ENCODE data around the gene PRF1. TPM values are rescaled to one million over a fixed set of nuclear protein-coding genes. Genes with fewer than 3 reads are reported as not detected.

PRF1 gene
- total RNA-seq, 1 donor from 2014 or later, result 6.2 TPM

DNA sequence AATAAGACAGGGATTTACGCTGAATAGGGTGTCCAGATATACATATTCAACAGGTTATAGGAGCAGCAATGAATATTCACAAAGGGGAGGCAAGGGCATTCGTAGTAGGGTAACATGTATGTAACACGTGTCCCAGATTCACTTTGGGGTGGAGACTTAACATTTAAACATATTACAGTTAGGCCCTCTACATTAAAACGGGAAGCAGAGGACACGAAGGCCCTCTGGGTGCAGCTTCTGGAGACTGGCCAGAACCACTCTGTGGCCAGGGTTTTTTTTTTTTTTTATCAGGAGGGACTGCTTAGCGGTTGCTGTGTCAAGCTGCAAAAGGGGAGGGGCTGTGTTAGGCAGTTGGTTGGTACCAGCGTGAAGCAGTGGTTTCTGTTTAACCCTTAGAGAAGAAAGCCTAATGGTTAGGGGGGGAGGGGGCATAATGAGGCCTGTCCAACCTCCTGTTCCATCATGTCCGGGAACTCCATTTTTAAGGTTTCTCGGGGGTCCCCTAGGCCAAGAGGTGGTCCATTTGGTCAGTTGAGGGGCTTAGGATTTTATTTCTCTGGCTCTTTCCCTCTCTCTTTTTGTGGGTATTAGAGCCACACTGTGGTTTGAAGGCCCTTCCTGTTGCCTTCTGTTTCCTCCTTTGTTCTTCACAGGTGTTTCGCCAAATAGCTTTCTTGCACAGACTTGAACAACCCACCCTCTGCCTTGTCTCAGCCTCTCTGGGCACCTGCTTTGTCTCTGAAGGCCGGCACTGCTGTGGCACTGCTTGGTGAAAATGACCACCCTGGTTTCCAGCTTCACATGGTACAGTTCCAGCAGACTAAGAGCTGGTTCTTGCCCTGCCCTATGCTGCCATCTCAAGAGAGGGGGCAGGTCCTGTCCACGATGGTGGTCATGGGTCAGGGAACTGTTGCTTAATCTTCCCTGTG, 26.4 kb downstream of the PRF1 start:
- no peak for TF ChIP-seq CTCF (IDR thresholded peaks at IDR 0.05)
- no peaks in the 10 kb centered on the region for H3K27me3 ChIP-seq
- no peak overlapping the region for H3K27ac ChIP-seq
- intact Hi-C loops (cut with DNase I), result no loop called here
- no peaks in the 10 kb centered on the region for H3K9me3 ChIP-seq
- no peak for DNase-seq (ENCODE audit: low spot score in 2 of 2)
- H3K36me3 ChIP-seq, result peaks cover 0 to 4% of the 10 kb centered on the region in 2 donors
- H3K4me3 ChIP-seq, result no peak overlapping the region
- peaks cover 0 to 4% of the 10 kb centered on the region in 2 donors for H3K4me1 ChIP-seq

DNA sequence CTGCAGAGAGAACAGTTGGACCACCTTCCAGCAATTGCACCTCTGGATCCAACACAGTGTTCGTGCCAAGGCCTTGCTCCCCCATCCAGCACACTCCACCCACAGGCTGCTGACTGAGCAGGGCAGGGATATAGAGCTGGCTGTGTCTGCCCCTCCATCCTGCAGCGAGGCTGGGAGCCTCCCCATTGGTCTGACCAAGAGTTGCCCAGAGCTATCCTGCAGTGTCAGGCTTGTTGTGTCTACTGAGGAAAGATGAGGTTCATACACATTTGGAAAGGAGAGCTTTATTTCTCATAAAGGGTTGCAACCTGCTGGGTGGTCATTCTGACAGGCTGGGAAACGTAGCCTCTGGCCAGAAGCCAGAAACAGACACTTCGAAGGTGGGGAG, 27.1 kb downstream of the PRF1 start:
- H3K4me1 ChIP-seq, result peaks cover 0 to 4% of the 10 kb centered on the region in 2 donors
- TF ChIP-seq CTCF (IDR thresholded peaks at IDR 0.05), result no peak
- peaks cover 0 to 5% of the 10 kb centered on the region in 2 donors for H3K36me3 ChIP-seq
- no peaks in the 10 kb centered on the region for H3K9me3 ChIP-seq
- no peak for DNase-seq (ENCODE audit: low spot score in 2 of 2)
- intact Hi-C loops (cut with DNase I), result no loop called here
- no peak overlapping the region for H3K4me3 ChIP-seq
- no peak overlapping the region for H3K27ac ChIP-seq
- H3K27me3 ChIP-seq, result no peaks in the 10 kb centered on the region

DNA sequence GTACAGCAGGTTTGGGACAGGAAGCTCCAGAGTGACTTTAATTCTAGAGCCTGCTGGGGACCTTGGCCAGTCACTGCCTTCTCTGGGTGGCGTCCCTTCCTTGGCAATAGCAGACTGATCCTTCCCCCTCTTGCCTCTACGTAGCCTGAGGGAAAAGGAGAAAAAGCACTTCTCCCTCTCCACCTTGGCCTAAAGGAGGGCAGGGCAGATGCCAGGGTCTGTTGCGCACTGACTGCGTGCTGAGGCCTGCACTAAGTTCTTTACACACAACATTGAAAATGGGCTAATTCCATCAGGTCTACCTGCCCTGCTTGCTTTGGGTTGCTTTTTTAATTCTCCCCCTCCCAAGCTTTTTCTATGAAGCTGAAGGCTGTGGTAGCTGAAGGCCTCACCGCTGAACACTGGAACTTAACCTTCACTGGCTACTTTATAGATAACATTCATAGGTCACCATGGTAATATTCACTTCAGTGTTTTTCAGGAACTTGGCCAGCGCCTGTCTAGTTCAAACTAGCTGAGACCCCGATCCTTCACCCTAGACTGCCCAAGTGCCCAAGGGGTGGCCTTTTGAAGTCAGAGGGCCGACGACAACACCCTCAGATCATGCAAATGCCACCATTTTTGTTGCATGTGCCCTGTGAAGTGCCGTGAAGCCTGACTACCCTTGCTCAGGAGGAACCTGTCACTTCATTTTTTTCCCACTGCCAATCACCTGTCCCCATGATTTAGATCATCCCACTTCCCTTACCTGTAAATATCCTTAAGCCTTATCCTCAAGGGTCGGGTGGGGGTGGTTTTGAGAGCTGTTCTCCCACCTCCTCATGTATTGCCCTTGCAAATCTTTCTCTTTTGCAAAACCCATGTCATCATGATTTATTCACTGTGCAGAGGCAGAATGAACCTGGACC, 28.7 kb downstream of the PRF1 start:
- Histone ChIP-seq H3K36me3 (peaks cover 0 to 5% of the 10 kb centered on the region in 2 donors), H3K4me1 (peaks cover 0 to 4% of the 10 kb centered on the region in 2 donors), H3K4me3 (no peak overlapping the region), H3K27ac (no peak overlapping the region), H3K9me3 (no peaks in the 10 kb centered on the region), H3K27me3 (no peaks in the 10 kb centered on the region)
- TF ChIP-seq CTCF (IDR thresholded peaks at IDR 0.05), result no peak
- intact Hi-C loops (cut with DNase I), result no loop called here
- no peak for DNase-seq (ENCODE audit: low spot score in 2 of 2)

GRCh38 chr10:70571636-70572439, 30.7 kb downstream of the PRF1 start:
- Histone ChIP-seq H3K4me1 (peaks cover 0 to 4% of the 10 kb centered on the region in 2 donors), H3K36me3 (peaks cover under 1 to 5% of the 10 kb centered on the region in 2 donors), H3K9me3 (no peaks in the 10 kb centered on the region), H3K4me3 (no peak overlapping the region), H3K27me3 (no peaks in the 10 kb centered on the region), H3K27ac (no peak overlapping the region)
- intact Hi-C loops (cut with DNase I), result no loop called here
- TF ChIP-seq CTCF (IDR thresholded peaks at IDR 0.05), result no peak
- no peak for DNase-seq (ENCODE audit: low spot score in 2 of 2)

- no peak for TF ChIP-seq CTCF (IDR thresholded peaks at IDR 0.05)
- H3K27ac ChIP-seq, result no peak overlapping the region
- H3K4me1 ChIP-seq, result peaks cover 0 to 4% of the 10 kb centered on the region in 2 donors
- intact Hi-C loops (cut with DNase I), result no loop called here
- no peaks in the 10 kb centered on the region for H3K9me3 ChIP-seq
- no peak overlapping the region for H3K4me3 ChIP-seq
- no peaks in the 10 kb centered on the region for H3K27me3 ChIP-seq
- DNase-seq (ENCODE audit: low spot score in 2 of 2), result no peak
- peaks cover 4 to 5% of the 10 kb centered on the region in 2 donors for H3K36me3 ChIP-seq
Measured at GRCh38 chr10:70571236-70571635, 31.3 kb downstream of the PRF1 start.
